ENCODE measurements around the gene CCDC171. TPM values are rescaled to one million over a fixed set of nuclear protein-coding genes. Genes with fewer than 3 reads are reported as not detected.

Gene CCDC171
- total RNA-seq, 5 donors from 2014 or later (not counting 1 experiment from before 2014, with no cell fraction given), result 0.79 to 1.7 (median 1.4) TPM

GRCh38 chr9:16010221-16010620 lies 457.4 kb downstream of the CCDC171 start:
- no peaks in the 10 kb centered on the region for H3K27me3 Mint-ChIP-seq
- H3K9me3 Mint-ChIP-seq, result peaks cover 0 to 19% (median 4%) of the 10 kb centered on the region in 3 donors
- no peak overlapping the region for H3K27ac ChIP-seq (ENCODE audit: low read length)
- H3K36me3 ChIP-seq (ENCODE audit: control insufficient read depth in 2 of 2, extremely low read depth in 1 of 2, insufficient read depth in 1 of 2, low read length in 1 of 2), result no peaks in the 10 kb centered on the region
- no peaks in the 10 kb centered on the region for H3K4me1 ChIP-seq (ENCODE audit: control insufficient read depth in 1 of 2, extremely low read depth in 1 of 2, insufficient read depth in 2 of 2, low read length in 2 of 2)
- DNase-seq (no peak), ATAC-seq (replicated peaks in 1 of 4) (no peak)
- no peaks in the 10 kb centered on the region for H3K4me1 Mint-ChIP-seq
- H3K27ac Mint-ChIP-seq, result no peak overlapping the region
- H3K4me3 Mint-ChIP-seq, result no peak overlapping the region
- H3K9me3 ChIP-seq, result no peaks in the 10 kb centered on the region
- H3K4me3 ChIP-seq (ENCODE audit: control insufficient read depth in 1 of 2, extremely low read depth in 1 of 2, low read length in 1 of 2), result no peak overlapping the region
- H3K36me3 Mint-ChIP-seq, result no peaks in the 10 kb centered on the region
- WGBS (ENCODE audit: insufficient coverage), result 100% methylated on average over 2 of the region's 4 CpGs
- POLR2A ChIA-PET, result no interaction called here
- H3K27me3 ChIP-seq (replicated peaks in 1 of 2; ENCODE audit: control insufficient read depth in 2 of 2, extremely low read depth in 1 of 2, insufficient read depth in 2 of 2, low read length in 1 of 2), result no peaks in the 10 kb centered on the region
- CTCF ChIA-PET, result no interaction called here

- ChIA-PET CTCF (no interaction called here), POLR2A (no interaction called here)
- Mint-ChIP-seq H3K9me3 (peaks cover 4 to 16% (median 6%) of the 10 kb centered on the region in 3 donors), H3K27me3 (no peaks in the 10 kb centered on the region), H3K4me3 (no peak overlapping the region), H3K4me1 (no peaks in the 10 kb centered on the region), H3K36me3 (no peaks in the 10 kb centered on the region), H3K27ac (no peak overlapping the region)
- Histone ChIP-seq H3K27me3 (replicated peaks in 1 of 2; ENCODE audit: control insufficient read depth in 2 of 2, extremely low read depth in 1 of 2, insufficient read depth in 2 of 2, low read length in 1 of 2) (no peaks in the 10 kb centered on the region), H3K9me3 (no peaks in the 10 kb centered on the region), H3K27ac (ENCODE audit: low read length) (no peak overlapping the region), H3K4me1 (ENCODE audit: control insufficient read depth in 1 of 2, extremely low read depth in 1 of 2, insufficient read depth in 2 of 2, low read length in 2 of 2) (no peaks in the 10 kb centered on the region), H3K36me3 (ENCODE audit: control insufficient read depth in 2 of 2, extremely low read depth in 1 of 2, insufficient read depth in 1 of 2, low read length in 1 of 2) (no peaks in the 10 kb centered on the region), H3K4me3 (ENCODE audit: control insufficient read depth in 1 of 2, extremely low read depth in 1 of 2, low read length in 1 of 2) (no peak overlapping the region)
- 65% methylated on average over 2 of the region's 2 CpGs for WGBS (ENCODE audit: insufficient coverage)
- ATAC-seq (replicated peaks in 1 of 4) (no peak), DNase-seq (no peak)
Measured at GRCh38 chr9:16012621-16013020, 459.8 kb downstream of the CCDC171 start.

DNA sequence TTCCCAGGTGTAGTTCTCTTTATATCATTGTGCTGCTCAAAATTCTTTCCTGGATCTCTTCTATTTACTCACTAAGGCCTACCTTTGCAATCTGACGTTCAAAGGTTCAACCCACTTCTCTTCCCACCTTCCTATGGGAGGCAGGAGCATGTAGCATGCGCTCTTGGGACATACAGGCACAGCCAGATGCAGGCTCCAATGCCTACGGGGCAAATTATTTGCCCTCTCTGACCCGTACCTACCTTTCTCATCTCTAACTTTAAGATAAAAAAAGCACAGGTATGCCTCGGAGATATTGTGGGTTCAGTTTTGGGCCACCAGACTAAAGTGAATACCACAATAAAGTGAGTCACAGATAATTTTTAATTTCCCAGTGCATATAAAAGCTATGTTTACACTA lies 460.5 kb downstream of the CCDC171 start:
- ATAC-seq (replicated peaks in 1 of 4), result no peak
- CTCF ChIA-PET, result no interaction called here
- H3K27ac ChIP-seq (ENCODE audit: low read length), result no peak overlapping the region
- H3K27me3 Mint-ChIP-seq, result no peaks in the 10 kb centered on the region
- 48% methylated on average over 2 of the region's 5 CpGs for WGBS (ENCODE audit: insufficient coverage)
- H3K9me3 ChIP-seq, result no peaks in the 10 kb centered on the region
- no peak for DNase-seq
- no peaks in the 10 kb centered on the region for H3K27me3 ChIP-seq (replicated peaks in 1 of 2; ENCODE audit: control insufficient read depth in 2 of 2, extremely low read depth in 1 of 2, insufficient read depth in 2 of 2, low read length in 1 of 2)
- POLR2A ChIA-PET, result no interaction called here
- H3K36me3 ChIP-seq (ENCODE audit: control insufficient read depth in 2 of 2, extremely low read depth in 1 of 2, insufficient read depth in 1 of 2, low read length in 1 of 2), result no peaks in the 10 kb centered on the region
- no peaks in the 10 kb centered on the region for H3K4me1 ChIP-seq (ENCODE audit: control insufficient read depth in 1 of 2, extremely low read depth in 1 of 2, insufficient read depth in 2 of 2, low read length in 2 of 2)
- no peak overlapping the region for H3K4me3 ChIP-seq (ENCODE audit: control insufficient read depth in 1 of 2, extremely low read depth in 1 of 2, low read length in 1 of 2)
- no peaks in the 10 kb centered on the region for H3K4me1 Mint-ChIP-seq
- H3K4me3 Mint-ChIP-seq, result no peak overlapping the region
- H3K9me3 Mint-ChIP-seq, result peaks cover 4 to 13% (median 8%) of the 10 kb centered on the region in 3 donors
- no peaks in the 10 kb centered on the region for H3K36me3 Mint-ChIP-seq
- no peak overlapping the region for H3K27ac Mint-ChIP-seq

- H3K4me1 Mint-ChIP-seq, result no peaks in the 10 kb centered on the region
- no peak overlapping the region for H3K4me3 Mint-ChIP-seq
- POLR2A ChIA-PET, result no interaction called here
- no peaks in the 10 kb centered on the region for H3K36me3 Mint-ChIP-seq
- no CpG with 5 or more reads among the region's 1 CpG for WGBS (ENCODE audit: insufficient coverage)
- DNase-seq, result no peak
- no peaks in the 10 kb centered on the region for H3K9me3 ChIP-seq
- H3K27ac ChIP-seq (ENCODE audit: low read length), result no peak overlapping the region
- ATAC-seq (replicated peaks in 1 of 4), result no peak
- H3K9me3 Mint-ChIP-seq, result peaks cover 4 to 13% (median 11%) of the 10 kb centered on the region in 3 donors
- H3K27me3 ChIP-seq (replicated peaks in 1 of 2; ENCODE audit: control insufficient read depth in 2 of 2, extremely low read depth in 1 of 2, insufficient read depth in 2 of 2, low read length in 1 of 2), result no peaks in the 10 kb centered on the region
- no peaks in the 10 kb centered on the region for H3K27me3 Mint-ChIP-seq
- H3K4me3 ChIP-seq (ENCODE audit: control insufficient read depth in 1 of 2, extremely low read depth in 1 of 2, low read length in 1 of 2), result no peak overlapping the region
- CTCF ChIA-PET, result no interaction called here
- H3K4me1 ChIP-seq (ENCODE audit: control insufficient read depth in 1 of 2, extremely low read depth in 1 of 2, insufficient read depth in 2 of 2, low read length in 2 of 2), result no peaks in the 10 kb centered on the region
- no peaks in the 10 kb centered on the region for H3K36me3 ChIP-seq (ENCODE audit: control insufficient read depth in 2 of 2, extremely low read depth in 1 of 2, insufficient read depth in 1 of 2, low read length in 1 of 2)
- H3K27ac Mint-ChIP-seq, result no peak overlapping the region
Measured at GRCh38 chr9:16013826-16014225, 461.0 kb downstream of the CCDC171 start.

- H3K4me3 Mint-ChIP-seq, result no peak overlapping the region
- Histone ChIP-seq H3K4me3 (ENCODE audit: control insufficient read depth in 1 of 2, extremely low read depth in 1 of 2, low read length in 1 of 2) (no peak overlapping the region), H3K27me3 (replicated peaks in 1 of 2; ENCODE audit: control insufficient read depth in 2 of 2, extremely low read depth in 1 of 2, insufficient read depth in 2 of 2, low read length in 1 of 2) (no peaks in the 10 kb centered on the region), H3K27ac (ENCODE audit: low read length) (no peak overlapping the region), H3K36me3 (ENCODE audit: control insufficient read depth in 2 of 2, extremely low read depth in 1 of 2, insufficient read depth in 1 of 2, low read length in 1 of 2) (no peaks in the 10 kb centered on the region), H3K9me3 (no peaks in the 10 kb centered on the region), H3K4me1 (ENCODE audit: control insufficient read depth in 1 of 2, extremely low read depth in 1 of 2, insufficient read depth in 2 of 2, low read length in 2 of 2) (no peaks in the 10 kb centered on the region)
- ChIA-PET POLR2A (no interaction called here), CTCF (no interaction called here)
- H3K4me1 Mint-ChIP-seq, result no peaks in the 10 kb centered on the region
- ATAC-seq (replicated peaks in 1 of 4), result no peak
- H3K27ac Mint-ChIP-seq, result no peak overlapping the region
- no CpG with 5 or more reads among the region's 3 CpGs for WGBS (ENCODE audit: insufficient coverage)
- DNase-seq, result no peak
- H3K36me3 Mint-ChIP-seq, result no peaks in the 10 kb centered on the region
- H3K27me3 Mint-ChIP-seq, result peaks cover 0 to 3% of the 10 kb centered on the region in 2 donors
- H3K9me3 Mint-ChIP-seq, result peaks cover 7 to 14% (median 8%) of the 10 kb centered on the region in 3 donors
Measured at GRCh38 chr9:16022228-16022627, 469.4 kb downstream of the CCDC171 start.

DNA sequence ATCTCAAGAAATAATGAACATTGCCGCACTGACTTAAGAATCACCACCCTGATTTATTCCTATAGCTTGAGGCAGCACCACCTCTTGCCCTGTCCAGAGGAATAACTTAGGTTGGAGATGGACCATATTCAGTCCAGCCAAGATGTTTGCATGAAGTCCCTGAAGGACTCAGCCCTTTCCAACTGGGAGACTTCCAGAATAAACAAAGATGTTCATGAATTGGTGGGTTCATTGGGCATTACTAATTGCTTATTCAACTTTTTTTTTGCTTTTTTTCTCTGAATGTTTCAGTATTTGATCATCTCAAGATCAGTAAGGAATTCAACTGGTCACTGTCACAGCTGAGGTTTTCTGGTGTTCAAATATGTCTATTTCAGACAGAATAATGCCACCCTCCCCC lies 470.6 kb downstream of the CCDC171 start:
- Mint-ChIP-seq H3K36me3 (no peaks in the 10 kb centered on the region), H3K4me1 (no peaks in the 10 kb centered on the region), H3K9me3 (peaks cover 7 to 14% (median 12%) of the 10 kb centered on the region in 3 donors), H3K27ac (no peak overlapping the region), H3K27me3 (peaks cover 0 to 3% of the 10 kb centered on the region in 2 donors), H3K4me3 (no peak overlapping the region)
- no peaks in the 10 kb centered on the region for H3K9me3 ChIP-seq
- H3K27ac ChIP-seq (ENCODE audit: low read length), result no peak overlapping the region
- H3K36me3 ChIP-seq (ENCODE audit: control insufficient read depth in 2 of 2, extremely low read depth in 1 of 2, insufficient read depth in 1 of 2, low read length in 1 of 2), result no peaks in the 10 kb centered on the region
- DNase-seq (no peak), ATAC-seq (replicated peaks in 1 of 4) (no peak)
- ChIA-PET CTCF (no interaction called here), POLR2A (no interaction called here)
- H3K4me3 ChIP-seq (ENCODE audit: control insufficient read depth in 1 of 2, extremely low read depth in 1 of 2, low read length in 1 of 2), result no peak overlapping the region
- no peaks in the 10 kb centered on the region for H3K27me3 ChIP-seq (replicated peaks in 1 of 2; ENCODE audit: control insufficient read depth in 2 of 2, extremely low read depth in 1 of 2, insufficient read depth in 2 of 2, low read length in 1 of 2)
- no CpG with 5 or more reads among the region's 1 CpG for WGBS (ENCODE audit: insufficient coverage)
- H3K4me1 ChIP-seq (ENCODE audit: control insufficient read depth in 1 of 2, extremely low read depth in 1 of 2, insufficient read depth in 2 of 2, low read length in 2 of 2), result no peaks in the 10 kb centered on the region
